Globus pallidus (tissue), 1 donor: ENCODE data around the gene JUP.

Experiments used
- DNase-seq: peaks from one replicate; pipeline ENCODE4 v3.0.0-alpha.2; 2015; ENCODE audit warnings: low spot score

JUP gene

GRCh38 chr17:41810659-41811548 lies 24.4 kb upstream of the JUP start:
- no peak for DNase-seq

GRCh38 chr17:41806685-41807445 lies 20.4 kb upstream of the JUP start:
- no peak for DNase-seq

- no peak for DNase-seq
Observed at GRCh38 chr17:41803049-41804020, 16.8 kb upstream of the JUP start.

GRCh38 chr17:41801374-41802271 lies 15.1 kb upstream of the JUP start:
- DNase-seq, result peak; percentile 64

GRCh38 chr17:41800601-41801373 lies 14.3 kb upstream of the JUP start:
- no peak for DNase-seq

- DNase-seq, result no peak
Observed at GRCh38 chr17:41799366-41799765, 12.9 kb upstream of the JUP start.

GRCh38 chr17:41797377-41797776 lies 10.9 kb upstream of the JUP start:
- no peak for DNase-seq

- DNase-seq, result no peak
Observed at GRCh38 chr17:41796121-41796895, 9.8 kb upstream of the JUP start.

- DNase-seq, result no peak
Observed at GRCh38 chr17:41794540-41794975, 8.0 kb upstream of the JUP start.

GRCh38 chr17:41793784-41794539 lies 7.5 kb upstream of the JUP start:
- DNase-seq, result no peak

GRCh38 chr17:41792845-41793783 lies 6.6 kb upstream of the JUP start:
- no peak for DNase-seq

GRCh38 chr17:41787021-41787418 lies 509 bp upstream of the JUP start:
- DNase-seq, result no peak

- peak; percentile 28 for DNase-seq
Observed at GRCh38 chr17:41785859-41786226, 668 bp downstream of the JUP start.

- DNase-seq, result no peak
Observed at GRCh38 chr17:41785091-41785858, 1.2 kb downstream of the JUP start.

- no peak for DNase-seq
Observed at GRCh38 chr17:41784207-41784744, 2.2 kb downstream of the JUP start.

GRCh38 chr17:41782142-41782541 lies 4.4 kb downstream of the JUP start:
- DNase-seq, result no peak
